Measurements from ENCODE around the gene TMEM44.

Gene TMEM44

GRCh38 chr3:194633349-194634004 is at the start of gene TMEM44:
TMEM44 (minus strand) TSS chr3:194633419; CDS start chr3:194633215, 204 bp downstream.
- Mint-ChIP-seq H3K36me3 (peaks cover 3% of the 10 kb centered on the region), H3K9me3 (peaks cover 9% of the 10 kb centered on the region), H3K4me3 (peak within 1 kb of the TSS; percentile 82), H3K4me1 (peaks cover 19% of the 10 kb centered on the region), H3K27ac (peak within 1 kb of the TSS; percentile 52), H3K27me3 (peaks cover 15% of the 10 kb centered on the region)
- CTCF ChIA-PET, result interaction anchor here (0.8 to 2.1 kb wide), 7 partner anchors 9 to 164 kb away, joined by 3 to 7 read pairs (median 6); partner anchors contain the start of gene LSG1
- peak; percentile 68 for DNase-seq

GRCh38 chr3:194682694-194683310 is 49.6 kb upstream of the TMEM44 start:
- Mint-ChIP-seq H3K4me1 (peaks cover 42% of the 10 kb centered on the region), H3K27ac (no peak overlapping the region), H3K4me3 (no peak overlapping the region), H3K27me3 (peaks cover 65% of the 10 kb centered on the region), H3K36me3 (peaks cover 2% of the 10 kb centered on the region), H3K9me3 (no peaks in the 10 kb centered on the region)
- DNase-seq, result peak; percentile 76
- CTCF ChIA-PET, result interaction anchor here (0.6 to 4.4 kb wide), 32 partner anchors 9 to 850 kb away, joined by 3 to 58 read pairs (median 4); partner anchors contain the start of genes LSG1 and XXYLT1

- no peak for DNase-seq
- Mint-ChIP-seq H3K27me3 (peaks cover 62% of the 10 kb centered on the region), H3K4me1 (peaks cover 38% of the 10 kb centered on the region), H3K9me3 (no peaks in the 10 kb centered on the region), H3K4me3 (no peak overlapping the region), H3K36me3 (peaks cover 2% of the 10 kb centered on the region), H3K27ac (no peak overlapping the region)
- CTCF ChIA-PET, result interaction anchor here (0.6 to 4.4 kb wide), 32 partner anchors 9 to 851 kb away, joined by 3 to 58 read pairs (median 4); partner anchors contain the start of genes LSG1 and XXYLT1
Observed at GRCh38 chr3:194682189-194682693, 49.0 kb upstream of the TMEM44 start.

GRCh38 chr3:194680888-194681615 is 47.8 kb upstream of the TMEM44 start:
- CTCF ChIA-PET, result interaction anchor here (4.4 kb wide), 1 partner anchor 425 kb away, joined by 57 read pairs; no protein-coding TSS in a partner anchor
- DNase-seq, result no peak
- no peaks in the 10 kb centered on the region for H3K9me3 Mint-ChIP-seq
- H3K27ac Mint-ChIP-seq, result no peak overlapping the region
- peaks cover 55% of the 10 kb centered on the region for H3K27me3 Mint-ChIP-seq
- no peak overlapping the region for H3K4me3 Mint-ChIP-seq
- no peaks in the 10 kb centered on the region for H3K36me3 Mint-ChIP-seq
- peaks cover 31% of the 10 kb centered on the region for H3K4me1 Mint-ChIP-seq

- H3K4me3 Mint-ChIP-seq, result no peak overlapping the region
- H3K27me3 Mint-ChIP-seq, result peaks cover 38% of the 10 kb centered on the region
- H3K36me3 Mint-ChIP-seq, result no peaks in the 10 kb centered on the region
- H3K27ac Mint-ChIP-seq, result no peak overlapping the region
- CTCF ChIA-PET, result interaction anchor here (5.0 kb wide), 1 partner anchor 11 kb away, joined by 20 read pairs; no protein-coding TSS in a partner anchor
- no peak for DNase-seq
- no peaks in the 10 kb centered on the region for H3K9me3 Mint-ChIP-seq
- peaks cover 14% of the 10 kb centered on the region for H3K4me1 Mint-ChIP-seq
Observed at GRCh38 chr3:194676471-194676870, 43.3 kb upstream of the TMEM44 start.

GRCh38 chr3:194675680-194676079 is 42.5 kb upstream of the TMEM44 start:
- H3K4me1 Mint-ChIP-seq, result peaks cover 20% of the 10 kb centered on the region
- no peak for DNase-seq
- no peak overlapping the region for H3K4me3 Mint-ChIP-seq
- CTCF ChIA-PET, result interaction anchor here (1.1 to 5.0 kb wide), 2 partner anchors 11 to 595 kb away, joined by 6 to 20 read pairs; partner anchors contain the start of gene XXYLT1
- H3K9me3 Mint-ChIP-seq, result no peaks in the 10 kb centered on the region
- H3K27me3 Mint-ChIP-seq, result peaks cover 38% of the 10 kb centered on the region
- no peaks in the 10 kb centered on the region for H3K36me3 Mint-ChIP-seq
- H3K27ac Mint-ChIP-seq, result no peak overlapping the region

- Mint-ChIP-seq H3K27me3 (peaks cover 38% of the 10 kb centered on the region), H3K4me3 (no peak overlapping the region), H3K4me1 (peaks cover 25% of the 10 kb centered on the region), H3K36me3 (no peaks in the 10 kb centered on the region), H3K27ac (no peak overlapping the region), H3K9me3 (no peaks in the 10 kb centered on the region)
- CTCF ChIA-PET, result interaction anchor here (1.1 to 5.0 kb wide), 2 partner anchors 12 to 596 kb away, joined by 6 to 20 read pairs; partner anchors contain the start of gene XXYLT1
- DNase-seq, result no peak
Observed at GRCh38 chr3:194675081-194675640, 41.9 kb upstream of the TMEM44 start.

- Mint-ChIP-seq H3K4me3 (no peak overlapping the region), H3K4me1 (peaks cover 31% of the 10 kb centered on the region), H3K36me3 (peaks cover 8% of the 10 kb centered on the region), H3K27me3 (peaks cover 33% of the 10 kb centered on the region), H3K27ac (no peak overlapping the region), H3K9me3 (no peaks in the 10 kb centered on the region)
- no peak for DNase-seq
- CTCF ChIA-PET, result interaction anchor here (1.2 to 5.9 kb wide), 3 partner anchors 9 to 597 kb away, joined by 3 to 58 read pairs (median 20); partner anchors contain the start of gene XXYLT1
Observed at GRCh38 chr3:194673761-194674160, 40.5 kb upstream of the TMEM44 start.

- Mint-ChIP-seq H3K27ac (no peak overlapping the region), H3K4me3 (peak overlapping the region; percentile 98), H3K27me3 (peaks cover 31% of the 10 kb centered on the region), H3K9me3 (no peaks in the 10 kb centered on the region), H3K4me1 (peaks cover 35% of the 10 kb centered on the region), H3K36me3 (peaks cover 13% of the 10 kb centered on the region)
- DNase-seq, result no peak
- CTCF ChIA-PET, result interaction anchor here (0.7 to 5.9 kb wide), 6 partner anchors 10 to 586 kb away, joined by 3 to 58 read pairs (median 12); no protein-coding TSS in a partner anchor
Observed at GRCh38 chr3:194672876-194673275, 39.7 kb upstream of the TMEM44 start.

GRCh38 chr3:194671900-194672808 is 38.9 kb upstream of the TMEM44 start, which contains the start of gene LSG1:
LSG1 (minus strand) TSS chr3:194672191; CDS start chr3:194672162, 29 bp downstream.
- peak within 1 kb of the TSS; percentile 98 for H3K4me3 Mint-ChIP-seq
- no peaks in the 10 kb centered on the region for H3K9me3 Mint-ChIP-seq
- CTCF ChIA-PET, result interaction anchor here (0.7 to 5.9 kb wide), 16 partner anchors 11 to 589 kb away, joined by 3 to 58 read pairs (median 4); partner anchors contain the start of gene TMEM44
- H3K27ac Mint-ChIP-seq, result peak within 1 kb of the TSS; percentile 97
- peaks cover 35% of the 10 kb centered on the region for H3K4me1 Mint-ChIP-seq
- DNase-seq, result peak; percentile 92
- peaks cover 27% of the 10 kb centered on the region for H3K27me3 Mint-ChIP-seq
- H3K36me3 Mint-ChIP-seq, result peaks cover 16% of the 10 kb centered on the region

GRCh38 chr3:194671511-194671899 is 38.3 kb upstream of the TMEM44 start:
- peak; percentile 44 for DNase-seq
- H3K9me3 Mint-ChIP-seq, result no peaks in the 10 kb centered on the region
- H3K4me3 Mint-ChIP-seq, result peak overlapping the region; percentile 98
- peaks cover 25% of the 10 kb centered on the region for H3K27me3 Mint-ChIP-seq
- peaks cover 35% of the 10 kb centered on the region for H3K4me1 Mint-ChIP-seq
- H3K36me3 Mint-ChIP-seq, result peaks cover 16% of the 10 kb centered on the region
- H3K27ac Mint-ChIP-seq, result peak overlapping the region; percentile 97
- CTCF ChIA-PET, result interaction anchor here (0.7 to 5.9 kb wide), 16 partner anchors 10 to 589 kb away, joined by 3 to 58 read pairs (median 5); partner anchors contain the start of gene TMEM44

- Mint-ChIP-seq H3K27ac (no peak overlapping the region), H3K4me1 (peaks cover 23% of the 10 kb centered on the region), H3K9me3 (no peaks in the 10 kb centered on the region), H3K27me3 (peaks cover under 1% of the 10 kb centered on the region), H3K4me3 (no peak overlapping the region), H3K36me3 (peaks cover 38% of the 10 kb centered on the region)
- CTCF ChIA-PET, result no interaction called here
- no peak for DNase-seq
Observed at GRCh38 chr3:194667363-194667762, 34.1 kb upstream of the TMEM44 start.
